GM19035 (cell line): ENCODE data around the gene HCAR2.
"Not testable (repeated sequence)": the region's sequence is repeated elsewhere in the genome, so short reads cannot be mapped to it uniquely, and the experiment has no call there.

Experiments used
- ATAC-seq: cut with Tn5 transposase; IDR thresholded peaks from one replicate; pipeline ENCODE4 v1.9.1; 2021; ENCODE audit not compliant: unreplicated experiment

Gene HCAR2

DNA sequence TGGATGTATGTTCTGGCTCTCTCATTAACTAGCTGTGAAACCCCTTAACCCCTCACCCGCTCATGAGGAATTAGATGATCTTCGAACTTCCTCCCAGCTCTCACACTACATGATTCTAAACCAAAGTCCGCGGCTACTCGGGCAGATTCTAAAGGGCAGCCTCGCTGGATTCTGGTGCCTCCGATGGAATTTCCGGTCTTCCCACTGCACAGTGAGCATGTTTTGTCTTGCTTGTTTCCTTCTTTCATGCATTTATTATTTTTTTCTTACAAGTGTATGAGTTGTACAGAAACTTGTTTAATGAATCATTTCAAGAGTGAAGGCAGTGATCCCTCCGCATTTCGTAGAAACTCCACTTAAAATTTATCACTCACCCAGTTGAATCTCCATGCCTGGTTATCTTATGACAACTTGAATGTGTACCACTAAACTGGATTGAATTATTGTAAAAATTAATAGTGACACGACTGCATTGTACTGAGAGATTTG lies 17.9 kb upstream of the HCAR2 start:
- ATAC-seq = no peak

DNA sequence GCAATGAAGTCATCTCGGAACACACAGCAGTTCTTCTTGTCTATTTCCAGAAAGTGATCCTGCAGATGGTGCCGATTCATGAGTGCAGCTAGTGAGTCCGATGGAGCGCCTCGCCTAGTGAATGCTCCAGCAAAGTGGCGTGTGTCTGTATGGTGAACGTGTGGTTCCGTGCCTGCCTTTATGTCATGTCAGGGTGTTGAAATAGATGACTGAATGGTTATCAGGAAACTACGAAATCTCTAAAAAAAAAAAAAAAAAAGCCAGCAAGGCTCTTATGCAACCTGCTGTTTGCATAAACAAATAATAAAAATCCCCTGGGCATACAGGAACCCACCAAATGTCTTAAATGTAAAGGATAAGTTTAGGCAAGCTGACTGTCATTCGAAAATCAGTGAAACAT lies 13.5 kb upstream of the HCAR2 start, which contains the start of gene HCAR3:
HCAR3 (minus strand) TSS at position 154 of the 400 bp plus-strand sequence; CDS start at position 80, 74 bp downstream.
- not testable (repeated sequence) for ATAC-seq

DNA sequence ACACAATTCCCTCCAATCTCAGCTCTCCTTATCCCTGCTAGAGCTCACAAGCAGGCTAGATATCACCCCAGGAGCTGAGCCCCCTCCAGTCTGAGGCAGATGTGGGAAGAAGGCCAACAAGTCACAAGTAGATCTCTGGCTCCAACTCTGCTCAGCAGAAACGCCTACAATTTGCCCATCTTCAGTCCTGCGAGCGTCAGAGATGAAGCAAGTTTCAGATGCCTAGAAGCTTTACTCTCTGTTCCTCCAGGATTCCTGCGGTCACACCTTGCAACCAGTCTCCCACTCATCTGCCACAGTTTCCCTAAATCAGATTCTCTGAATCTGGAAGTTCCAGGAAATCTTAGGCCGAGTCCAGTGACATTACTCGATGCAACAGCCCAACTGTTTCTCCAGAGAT lies 12.1 kb upstream of the HCAR2 start:
- ATAC-seq = not testable (repeated sequence)

DNA sequence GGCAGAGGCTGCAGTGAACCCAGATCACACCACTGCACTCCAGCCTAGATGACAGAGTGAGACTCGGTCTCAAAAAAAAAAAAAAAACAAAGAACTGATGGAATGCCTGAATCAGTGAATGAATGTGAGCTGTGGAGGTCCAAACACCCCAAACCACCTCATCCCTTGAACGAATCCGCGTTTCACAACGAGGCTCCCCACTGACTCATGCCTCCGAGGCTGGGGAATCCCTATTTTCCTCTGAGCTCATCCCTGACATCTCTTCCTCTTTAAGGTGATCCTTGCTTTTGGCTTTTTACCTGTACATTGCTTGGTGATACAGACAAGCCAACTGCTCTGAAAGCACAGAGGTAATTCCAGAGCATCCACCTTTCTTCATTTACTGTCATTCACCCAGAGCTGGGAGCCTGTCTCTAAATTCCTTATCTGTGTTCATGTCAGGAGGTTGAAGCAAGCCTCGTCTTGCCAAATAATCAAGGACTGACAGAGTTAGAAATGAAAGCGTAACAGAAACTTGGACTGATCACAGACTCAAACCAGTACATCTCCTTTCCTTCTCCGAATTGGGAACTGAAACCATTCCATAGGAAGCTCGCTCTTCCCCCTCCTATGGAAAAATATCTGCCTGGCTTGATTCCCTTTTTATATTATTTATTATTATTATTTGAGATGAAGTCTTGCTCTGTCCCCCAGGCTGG lies 10.5 kb upstream of the HCAR2 start:
- not testable (repeated sequence) for ATAC-seq

DNA sequence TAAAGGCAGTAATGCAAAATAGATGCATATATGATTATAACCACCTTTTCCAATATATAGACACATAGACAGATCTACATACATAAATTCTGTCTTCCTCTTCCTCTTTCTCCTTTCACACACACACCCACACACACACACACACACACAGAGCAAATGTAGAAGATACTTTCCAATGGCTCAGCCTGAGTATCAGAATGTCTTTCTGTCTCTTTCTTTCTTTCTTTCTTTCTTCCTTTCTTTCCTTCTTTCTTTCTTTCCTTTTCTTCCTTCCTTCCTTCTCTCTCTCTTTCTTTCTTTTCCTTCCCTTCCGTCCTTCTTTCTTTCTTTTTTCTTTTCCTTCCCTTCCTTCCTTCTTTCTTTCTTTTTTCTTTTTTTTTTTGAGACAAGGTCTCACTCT lies 8.1 kb upstream of the HCAR2 start:
- not testable (repeated sequence) for ATAC-seq

DNA sequence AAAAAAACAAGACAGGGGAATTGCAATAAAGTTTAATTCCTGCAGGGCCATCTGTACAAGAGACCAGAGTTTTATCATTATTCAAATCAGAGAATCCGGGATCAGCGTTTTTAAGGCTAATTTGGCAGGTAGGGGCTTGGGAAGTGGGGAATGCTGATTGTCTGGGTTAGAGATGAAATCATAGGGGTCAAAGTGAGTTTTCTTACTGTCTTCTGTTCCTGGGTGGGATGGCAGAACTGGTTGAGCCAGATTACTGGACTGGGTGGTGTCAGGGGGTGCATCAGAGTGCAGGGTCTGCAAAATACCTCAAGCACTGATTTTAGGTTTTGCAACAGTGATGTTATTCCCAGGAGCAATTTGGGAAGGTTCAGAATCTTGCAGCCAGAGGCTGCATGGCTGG lies 7.2 kb upstream of the HCAR2 start:
- not testable (repeated sequence) for ATAC-seq

DNA sequence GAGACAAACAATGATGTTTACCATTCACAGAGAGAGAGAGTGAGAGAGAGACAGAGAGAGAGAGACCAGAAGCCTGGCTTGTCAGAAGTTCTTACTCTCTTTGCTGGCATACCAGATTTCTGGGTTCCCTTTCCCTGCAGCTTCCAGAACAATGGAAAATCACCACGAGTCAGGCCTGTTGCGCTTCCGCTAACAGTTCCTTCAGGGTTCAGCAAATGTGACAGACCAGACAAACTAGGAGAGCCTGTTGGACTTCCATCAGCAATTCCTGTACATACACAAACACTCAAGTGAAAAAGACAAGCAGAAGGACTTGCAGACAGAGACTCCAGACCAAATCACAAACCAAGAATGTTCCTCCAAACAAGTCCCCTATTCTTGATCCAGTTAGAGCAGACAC lies 6.1 kb upstream of the HCAR2 start:
- ATAC-seq = not testable (repeated sequence)

DNA sequence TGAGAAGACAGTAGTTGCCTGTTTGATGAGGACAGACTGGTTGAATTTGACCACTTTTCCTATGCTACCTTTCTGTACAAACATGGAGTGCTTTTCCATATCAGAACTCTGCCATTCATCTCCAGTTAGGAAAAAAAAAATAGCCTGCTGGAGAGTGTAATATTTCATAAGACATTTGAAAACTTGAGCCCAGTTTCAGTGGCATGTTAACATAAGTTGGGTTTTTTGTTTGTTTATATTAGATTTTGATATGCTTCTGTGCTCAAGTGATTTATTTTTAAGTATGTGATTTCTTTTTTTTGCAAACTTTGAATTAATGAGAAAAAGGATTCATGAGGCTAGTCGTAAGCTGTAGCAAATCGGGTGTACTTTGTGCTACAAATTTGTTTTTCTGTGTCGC lies 684 bp upstream of the HCAR2 start:
- ATAC-seq = not testable (repeated sequence)

DNA sequence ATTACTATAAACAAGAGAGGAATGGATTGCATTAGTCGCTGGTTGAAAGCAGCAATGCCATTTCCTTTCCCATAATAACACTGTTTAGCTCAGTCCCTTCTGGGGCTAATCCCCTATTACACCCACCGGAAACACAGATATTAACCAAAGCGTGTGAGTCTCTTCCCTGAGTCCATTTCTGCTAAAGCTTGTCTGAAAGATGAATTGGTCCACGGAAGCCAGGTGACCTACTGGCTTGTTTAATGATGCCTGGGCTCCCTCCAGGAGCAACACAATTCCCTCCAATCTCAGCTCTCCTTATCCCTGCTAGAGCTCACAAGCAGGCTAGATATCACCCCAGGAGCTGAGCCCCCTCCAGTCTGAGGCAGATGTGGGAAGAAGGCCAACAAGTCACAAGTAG lies 1.7 kb downstream of the HCAR2 start:
- ATAC-seq = not testable (repeated sequence)

DNA sequence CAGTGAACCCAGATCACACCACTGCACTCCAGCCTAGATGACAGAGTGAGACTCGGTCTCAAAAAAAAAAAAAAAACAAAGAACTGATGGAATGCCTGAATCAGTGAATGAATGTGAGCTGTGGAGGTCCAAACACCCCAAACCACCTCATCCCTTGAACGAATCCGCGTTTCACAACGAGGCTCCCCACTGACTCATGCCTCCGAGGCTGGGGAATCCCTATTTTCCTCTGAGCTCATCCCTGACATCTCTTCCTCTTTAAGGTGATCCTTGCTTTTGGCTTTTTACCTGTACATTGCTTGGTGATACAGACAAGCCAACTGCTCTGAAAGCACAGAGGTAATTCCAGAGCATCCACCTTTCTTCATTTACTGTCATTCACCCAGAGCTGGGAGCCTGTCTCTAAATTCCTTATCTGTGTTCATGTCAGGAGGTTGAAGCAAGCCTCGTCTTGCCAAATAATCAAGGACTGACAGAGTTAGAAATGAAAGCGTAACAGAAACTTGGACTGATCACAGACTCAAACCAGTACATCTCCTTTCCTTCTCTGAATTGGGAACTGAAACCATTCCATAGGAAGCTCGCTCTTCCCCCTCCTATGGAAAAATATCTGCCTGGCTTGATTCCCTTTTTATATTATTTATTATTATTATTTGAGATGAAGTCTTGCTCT lies 3.0 kb downstream of the HCAR2 start:
- ATAC-seq = not testable (repeated sequence)

DNA sequence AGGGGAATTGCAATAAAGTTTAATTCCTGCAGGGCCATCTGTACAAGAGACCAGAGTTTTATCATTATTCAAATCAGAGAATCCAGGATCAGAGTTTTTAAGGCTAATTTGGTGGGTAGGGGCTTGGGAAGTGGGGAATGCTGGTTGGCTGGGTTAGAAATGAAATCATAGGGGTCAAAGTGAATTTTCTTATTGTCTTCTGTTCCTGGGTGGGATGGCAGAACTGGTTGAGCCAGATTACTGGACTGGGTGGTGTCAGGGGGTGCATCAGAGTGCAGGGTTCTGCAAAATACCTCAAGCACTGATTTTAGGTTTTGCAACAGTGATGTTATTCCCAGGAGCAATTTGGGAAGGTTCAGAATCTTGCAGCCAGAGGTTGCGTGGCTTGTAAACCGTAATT lies 6.2 kb downstream of the HCAR2 start:
- ATAC-seq = not testable (repeated sequence)

DNA sequence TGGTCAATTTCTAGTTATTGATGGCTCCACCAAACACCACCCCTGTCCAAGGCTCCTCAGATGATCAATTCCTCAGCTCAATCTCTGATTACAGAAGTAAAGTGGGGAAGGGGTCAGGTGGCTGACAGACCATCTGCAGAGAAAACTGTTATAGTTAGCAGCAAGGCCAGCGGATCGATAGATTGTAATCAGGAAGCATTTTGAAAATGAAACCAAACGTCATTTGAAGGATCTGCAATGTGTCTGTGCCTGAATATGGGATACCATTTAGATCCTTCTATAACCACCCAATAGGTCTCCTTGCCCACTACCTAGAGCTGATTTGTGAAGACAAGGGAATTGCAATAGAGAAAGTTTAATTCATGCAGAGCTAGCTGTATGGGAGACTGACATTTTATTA lies 11.6 kb downstream of the HCAR2 start:
- ATAC-seq = no peak

DNA sequence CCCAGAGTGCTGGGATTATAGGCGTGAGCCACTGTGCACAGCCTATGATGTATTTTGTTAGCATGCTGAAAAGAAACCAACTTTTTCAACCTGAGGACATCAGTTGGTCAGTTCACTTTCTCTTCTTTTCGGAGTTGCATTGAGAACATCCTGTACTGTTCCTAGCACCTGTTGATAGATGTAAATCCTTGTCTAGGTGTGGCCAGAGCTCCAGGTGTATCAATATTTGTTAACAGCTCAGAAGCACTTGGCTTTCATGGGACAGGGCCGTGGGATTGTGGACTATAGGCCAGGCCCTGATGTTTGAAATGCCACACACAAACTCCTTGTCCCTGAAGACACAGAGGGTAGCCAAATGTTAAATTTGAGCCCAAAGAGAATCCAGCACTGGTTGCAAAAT lies 14.9 kb downstream of the HCAR2 start:
- ATAC-seq = no peak

DNA sequence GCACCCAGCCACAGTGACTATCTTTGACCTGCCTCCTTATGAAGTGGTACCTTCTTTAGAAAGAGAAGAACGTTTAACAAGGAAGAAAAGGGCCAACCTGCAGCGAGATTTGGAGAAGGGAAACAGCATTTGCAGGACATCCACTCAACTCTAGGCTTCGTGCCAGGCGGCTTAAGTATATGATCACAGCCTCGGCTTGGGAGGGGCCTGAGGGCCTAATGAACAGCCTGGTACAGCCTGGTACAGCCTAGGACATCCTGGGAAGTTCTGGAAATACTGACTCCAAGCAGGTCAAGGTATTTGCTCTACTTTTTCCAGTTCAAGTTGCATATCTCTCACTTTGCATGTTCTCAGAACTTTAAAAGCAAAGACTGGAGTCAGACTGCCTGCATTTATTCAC lies 16.1 kb downstream of the HCAR2 start:
- ATAC-seq = no peak

DNA sequence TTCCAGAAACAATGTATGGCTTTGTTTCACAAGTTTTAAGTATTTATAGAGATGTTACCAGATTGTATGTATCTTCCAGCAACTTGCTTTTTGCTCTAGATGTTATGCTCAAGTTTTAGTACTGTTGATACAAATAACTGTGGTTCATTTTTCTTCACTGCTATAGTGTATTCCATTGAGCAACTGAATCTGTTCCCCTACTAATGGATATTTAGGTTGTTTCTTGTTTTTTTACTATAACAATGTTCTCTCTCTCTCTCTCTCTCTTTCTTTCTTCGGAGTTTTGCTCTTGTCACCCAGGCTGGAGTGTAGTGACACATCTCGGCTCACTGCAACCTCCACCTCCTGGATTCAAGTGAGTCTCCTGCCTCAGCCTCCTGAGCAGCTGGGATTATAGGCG lies 16.6 kb downstream of the HCAR2 start:
- no peak for ATAC-seq

DNA sequence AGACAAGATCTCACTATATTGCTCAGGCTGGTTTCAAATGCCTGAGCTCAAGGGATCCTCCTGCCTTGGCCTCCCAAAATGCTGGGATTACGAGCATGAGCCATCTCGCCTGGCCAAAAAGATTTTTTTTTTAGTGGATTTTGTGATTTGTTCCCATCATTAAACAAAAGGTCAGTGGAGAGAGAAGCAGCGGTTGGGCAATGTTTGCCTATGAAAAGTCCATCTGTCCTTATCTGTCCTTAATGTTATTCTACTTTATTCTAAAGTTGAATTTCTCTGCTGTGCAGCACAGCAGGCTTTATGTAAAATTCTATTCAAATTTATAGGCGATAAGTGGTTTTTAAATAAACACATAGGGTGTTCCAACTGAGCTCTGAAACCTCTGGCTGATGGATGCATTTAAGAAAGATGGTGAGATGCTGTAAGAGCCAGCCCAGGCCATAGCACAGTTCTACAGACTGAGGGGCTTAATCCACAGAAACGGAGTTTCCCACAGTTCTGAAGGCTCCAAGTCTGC lies 18.8 kb downstream of the HCAR2 start:
- ATAC-seq = no peak

DNA sequence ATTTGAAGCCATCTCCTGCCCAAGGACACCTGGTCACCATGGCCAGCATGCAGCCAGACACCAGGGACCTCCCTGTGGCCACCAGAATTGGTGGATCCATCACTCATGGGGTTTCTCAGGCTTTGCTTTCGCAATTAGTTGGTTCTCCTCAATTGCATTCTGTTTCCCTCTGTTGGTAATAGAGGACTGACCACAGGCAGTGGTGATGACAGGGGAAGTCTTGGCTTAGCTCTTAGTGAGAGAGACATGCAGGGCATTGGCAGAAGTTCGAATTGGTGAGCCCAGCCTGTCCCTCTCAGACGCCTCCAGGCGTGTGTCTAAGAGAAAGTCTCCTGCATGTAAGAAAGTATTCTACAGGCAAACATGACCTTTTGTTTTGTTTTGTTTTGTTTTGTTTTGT lies 21.3 kb downstream of the HCAR2 start:
- no peak for ATAC-seq

DNA sequence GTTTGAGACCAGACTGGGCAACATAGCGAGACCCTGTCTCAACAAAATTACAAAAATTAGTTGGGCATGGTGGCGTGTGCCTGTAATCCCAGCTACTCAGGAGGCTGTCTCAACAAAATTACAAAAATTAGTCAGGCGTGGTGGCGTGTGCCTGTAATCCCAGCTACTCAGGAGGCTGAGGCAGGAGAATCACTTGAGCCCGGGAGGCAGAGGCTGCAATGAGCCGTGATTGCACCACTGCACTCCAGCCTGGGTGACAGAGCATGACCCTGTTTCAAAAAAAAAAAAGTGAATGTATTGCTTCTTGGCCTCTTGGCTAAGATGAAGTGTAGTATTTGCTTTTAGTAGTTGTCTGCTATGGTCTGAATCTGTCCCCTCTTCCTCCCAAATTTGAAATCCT lies 22.2 kb downstream of the HCAR2 start:
- not testable (repeated sequence) for ATAC-seq

DNA sequence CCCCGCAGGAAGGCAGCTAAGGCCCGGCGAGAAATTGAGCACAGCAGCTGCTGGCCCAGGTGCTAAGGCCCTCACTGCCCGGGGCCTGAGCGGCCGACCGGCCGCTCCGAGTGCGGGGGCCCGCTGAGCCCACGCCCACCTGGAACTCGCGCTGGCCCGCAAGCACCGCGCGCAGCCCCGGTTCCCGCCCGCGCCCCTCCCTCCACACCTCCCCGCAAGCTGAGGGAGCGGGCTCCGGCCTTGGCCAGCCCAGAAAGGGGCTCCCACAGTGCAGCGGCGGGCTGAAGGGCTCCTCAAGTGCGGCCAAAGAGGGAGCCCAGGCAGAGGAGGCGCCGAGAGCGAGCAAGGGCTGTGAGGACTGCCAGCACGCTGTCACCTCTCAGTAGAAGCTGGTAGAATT lies 26.4 kb downstream of the HCAR2 start:
- ATAC-seq = not testable (repeated sequence)

DNA sequence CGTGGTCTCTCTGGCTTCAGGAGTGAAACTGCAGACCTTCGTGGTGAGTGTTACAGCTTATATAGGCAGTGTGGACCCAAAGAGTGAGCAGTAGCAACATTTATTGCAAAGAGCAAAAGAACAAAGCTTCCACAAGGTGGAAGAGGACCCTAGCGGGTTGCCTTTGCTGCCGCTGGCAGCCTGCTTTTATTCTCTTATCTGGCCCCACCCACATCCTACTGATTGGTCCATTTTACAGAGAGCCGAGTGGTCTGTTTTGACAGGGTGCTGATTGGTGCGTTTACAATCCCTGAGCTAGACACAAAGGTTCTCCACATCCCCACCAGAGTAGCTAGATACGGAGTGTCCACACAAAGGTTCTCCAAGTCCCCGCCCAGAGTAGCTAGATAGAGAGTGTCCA lies 27.1 kb downstream of the HCAR2 start:
- not testable (repeated sequence) for ATAC-seq

DNA sequence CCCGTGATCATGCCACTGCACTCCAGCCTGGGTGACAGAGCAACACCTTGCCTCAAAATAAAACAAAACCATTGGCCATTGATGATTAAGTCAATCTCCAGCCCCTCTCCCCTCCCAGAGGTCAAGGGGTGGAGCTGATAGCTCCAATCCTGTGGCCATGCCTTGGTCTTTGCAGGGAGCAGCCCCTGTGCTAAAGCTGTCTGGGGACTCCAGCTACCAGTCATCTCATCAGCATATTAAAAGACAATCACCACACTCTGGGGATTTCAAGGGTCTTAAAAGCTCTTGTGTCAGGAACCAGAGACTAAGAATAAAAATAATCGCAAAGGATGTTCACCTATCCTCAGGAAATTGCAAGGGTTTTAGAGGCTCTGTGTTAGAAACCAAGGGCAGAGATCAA lies 30.6 kb downstream of the HCAR2 start:
- no peak for ATAC-seq

DNA sequence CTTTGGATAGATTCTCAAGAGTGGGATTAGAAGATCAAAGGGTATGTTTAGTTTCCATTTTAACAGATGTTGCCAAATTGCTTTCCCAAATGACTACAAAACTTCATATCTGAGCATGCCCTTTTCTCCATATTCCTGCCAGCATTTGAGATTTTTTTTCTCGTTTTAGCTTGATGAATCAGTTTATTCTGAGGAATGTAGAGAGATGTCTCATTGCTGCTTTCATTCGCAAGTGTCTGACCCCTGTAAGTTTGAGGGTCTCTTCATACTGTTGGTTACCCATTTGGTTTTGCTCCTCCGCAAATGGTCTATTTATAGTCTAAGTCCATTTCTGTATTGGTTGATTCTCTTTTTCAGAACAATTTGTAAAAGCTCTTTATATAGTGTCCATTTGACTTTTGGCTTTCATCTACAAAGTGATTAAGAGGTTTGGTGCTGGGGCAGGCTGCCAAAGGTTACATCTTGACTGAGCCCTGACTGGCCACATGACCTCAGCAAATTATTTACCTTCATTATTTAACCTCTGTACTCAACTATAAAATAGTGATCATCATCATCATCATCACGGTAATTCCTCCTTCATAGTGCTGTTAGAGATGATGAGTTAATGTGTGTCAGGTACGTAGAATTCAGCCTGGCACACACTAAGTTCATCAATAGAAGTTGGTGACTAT lies 33.6 kb downstream of the HCAR2 start:
- ATAC-seq = no peak
